Naive B cell (primary cell): ENCODE data around the gene SMTNL1. TPM values are rescaled to one million over a fixed set of nuclear protein-coding genes. Genes with fewer than 3 reads are reported as not detected.

ENCODE experiments used
- ATAC-seq, 2 donors: fragments of 150-1000 bp; cut with Tn5 transposase; 2 replicates each; pipeline ENCODE4 v1.10.0; 2021; ENCODE audit warnings: low read depth in 2 of 2, mild to moderate bottlenecking in 2 of 2, moderate library complexity in 2 of 2
- DNase-seq: peaks from one replicate; pipeline ENCODE4 v3.0.0; 2022
- H3K27ac Mint-ChIP-seq, 6 donors: one replicate each; pipeline ENCODE4 v1.8.0; 2020 to 2022; ENCODE audit warnings: mild to moderate bottlenecking in 6 of 6, mixed read lengths in 6 of 6, moderate library complexity in 5 of 6, inconsistent platforms in 2 of 6
- H3K27me3 Mint-ChIP-seq, 3 donors: one replicate each; pipeline ENCODE4 v1.8.0; 2021 to 2022; ENCODE audit warnings: mixed read lengths in 3 of 3, mild to moderate bottlenecking in 1 of 3
- H3K36me3 Mint-ChIP-seq, 2 donors: one replicate each; pipeline ENCODE4 v1.8.0; 2020 to 2022; ENCODE audit warnings: mixed read lengths in 2 of 2, inconsistent platforms in 1 of 2, mild to moderate bottlenecking in 1 of 2
- H3K4me1 Mint-ChIP-seq, 3 donors: one replicate each; pipeline ENCODE4 v1.8.0; 2020 to 2022; ENCODE audit warnings: mixed read lengths in 3 of 3, inconsistent platforms in 1 of 3, mild to moderate bottlenecking in 1 of 3, moderate library complexity in 1 of 3
- H3K4me3 Mint-ChIP-seq, 8 donors: one replicate each; pipeline ENCODE4 v1.8.0; 2020 to 2022; ENCODE audit warnings: mild to moderate bottlenecking in 8 of 8, mixed read lengths in 8 of 8, moderate library complexity in 8 of 8, inconsistent platforms in 2 of 8
- H3K9me3 Mint-ChIP-seq, 7 donors: one replicate each; pipeline ENCODE4 v1.8.0; 2020 to 2022; ENCODE audit warnings: mixed read lengths in 7 of 7, mild to moderate bottlenecking in 5 of 7, inconsistent platforms in 2 of 7, moderate library complexity in 1 of 7
- polyA plus RNA-seq, 6 donors: library from polyadenylated mRNA; unstranded; fragments of 300-500 nt; fragmentation: Illumina TruSeq; gene quantifications; one replicate each; pipeline ENCODE4 v1.2.3, GENCODE V29; 2021; ENCODE audit warnings: low read depth in 6 of 6

The SMTNL1 gene
- under 1 TPM in 3 of 6 donors, not detected in 3; 0.18 to 0.40 (median 0.34) TPM for polyA plus RNA-seq

- DNase-seq: no peak
- peaks cover 0 to 2% (median under 1%) of the 10 kb centered on the region in 3 donors for H3K4me1 Mint-ChIP-seq
- H3K4me3 Mint-ChIP-seq: no peak within 1 kb of the TSS
- H3K27me3 Mint-ChIP-seq: no peaks in the 10 kb centered on the region
- H3K9me3 Mint-ChIP-seq: no peaks in the 10 kb centered on the region
- H3K36me3 Mint-ChIP-seq: no peaks in the 10 kb centered on the region
- H3K27ac Mint-ChIP-seq: peak within 1 kb of the TSS in 2 of 6 donors; percentile 84 to 92
- ATAC-seq: no peak
Observed at GRCh38 chr11:57536947-57537619, at the start of gene SMTNL1. Gene SMTNL1 (plus strand): TSS chr11:57537595. CDS start chr11:57542643, 5,048 bp downstream.

GRCh38 chr11:57487920-57488659 is 49.3 kb upstream of the SMTNL1 start:
- peaks cover 0 to 4% of the 10 kb centered on the region in 2 donors for H3K36me3 Mint-ChIP-seq

GRCh38 chr11:57490456-57491248 is 46.7 kb upstream of the SMTNL1 start:
- H3K4me3 Mint-ChIP-seq: no peak overlapping the region
- H3K9me3 Mint-ChIP-seq: no peaks in the 10 kb centered on the region
- H3K4me1 Mint-ChIP-seq: peaks cover 3 to 8% (median 3%) of the 10 kb centered on the region in 3 donors
- DNase-seq: no peak
- ATAC-seq: no peak
- no peak overlapping the region for H3K27ac Mint-ChIP-seq
- no peaks in the 10 kb centered on the region for H3K27me3 Mint-ChIP-seq
- H3K36me3 Mint-ChIP-seq: peaks cover 0 to 4% of the 10 kb centered on the region in 2 donors

More at GRCh38 chr11:57487920-57488659, 49.3 kb upstream of the SMTNL1 start:
- no peak for ATAC-seq
- no peaks in the 10 kb centered on the region for H3K27me3 Mint-ChIP-seq
- no peak overlapping the region for H3K4me3 Mint-ChIP-seq
- H3K9me3 Mint-ChIP-seq: no peaks in the 10 kb centered on the region
- H3K4me1 Mint-ChIP-seq: peaks cover 17 to 27% (median 22%) of the 10 kb centered on the region in 3 donors
- H3K27ac Mint-ChIP-seq: peak overlapping the region in 2 of 6 donors; percentile 14 to 29
- DNase-seq: no peak

- DNase-seq (peak; percentile 24), ATAC-seq (peak in 1 of 2 donors; percentile 34)
- H3K4me1 Mint-ChIP-seq: peaks cover 0 to 5% (median 0%) of the 10 kb centered on the region in 3 donors
- no peak overlapping the region for H3K4me3 Mint-ChIP-seq
- H3K36me3 Mint-ChIP-seq: peaks cover 0 to 8% of the 10 kb centered on the region in 2 donors
- H3K27ac Mint-ChIP-seq: peak overlapping the region in 1 of 6 donors; percentile 47
- H3K9me3 Mint-ChIP-seq: no peaks in the 10 kb centered on the region
- H3K27me3 Mint-ChIP-seq: no peaks in the 10 kb centered on the region
Observed at GRCh38 chr11:57491371-57492061, 45.9 kb upstream of the SMTNL1 start.

- Mint-ChIP-seq H3K27me3 (no peaks in the 10 kb centered on the region), H3K4me3 (no peak overlapping the region), H3K36me3 (peaks cover 0 to 3% of the 10 kb centered on the region in 2 donors), H3K4me1 (peaks cover 0 to 5% (median 0%) of the 10 kb centered on the region in 3 donors), H3K9me3 (no peaks in the 10 kb centered on the region), H3K27ac (peak overlapping the region in 1 of 6 donors; percentile 82)
- DNase-seq: peak; percentile 62
- peak; percentile 76 to 91 for ATAC-seq
Observed at GRCh38 chr11:57493507-57494503, 43.6 kb upstream of the SMTNL1 start.

- H3K36me3 Mint-ChIP-seq: peaks cover 0 to 3% of the 10 kb centered on the region in 2 donors
- H3K4me3 Mint-ChIP-seq: no peak overlapping the region
- H3K4me1 Mint-ChIP-seq: peaks cover 0 to 12% (median 5%) of the 10 kb centered on the region in 3 donors
- H3K9me3 Mint-ChIP-seq: no peaks in the 10 kb centered on the region
- DNase-seq: no peak
- ATAC-seq: no peak
- no peaks in the 10 kb centered on the region for H3K27me3 Mint-ChIP-seq
- peak overlapping the region in 2 of 6 donors; percentile 52 to 77 for H3K27ac Mint-ChIP-seq
Observed at GRCh38 chr11:57496109-57496820, 41.1 kb upstream of the SMTNL1 start.

GRCh38 chr11:57497303-57498247 is 39.8 kb upstream of the SMTNL1 start:
- DNase-seq: no peak
- Mint-ChIP-seq H3K9me3 (no peaks in the 10 kb centered on the region), H3K27ac (peak overlapping the region in 1 of 6 donors; percentile 25), H3K4me1 (peaks cover 0 to 12% (median 5%) of the 10 kb centered on the region in 3 donors), H3K4me3 (no peak overlapping the region), H3K27me3 (no peaks in the 10 kb centered on the region), H3K36me3 (peaks cover 0 to 3% of the 10 kb centered on the region in 2 donors)
- ATAC-seq: no peak

- Mint-ChIP-seq H3K4me3 (peak overlapping the region in 1 of 8 donors; percentile 3), H3K27ac (no peak overlapping the region), H3K4me1 (peaks cover 0 to 12% (median 4%) of the 10 kb centered on the region in 3 donors), H3K9me3 (no peaks in the 10 kb centered on the region), H3K27me3 (no peaks in the 10 kb centered on the region), H3K36me3 (peaks cover 0 to 3% of the 10 kb centered on the region in 2 donors)
- ATAC-seq (no peak), DNase-seq (no peak)
Observed at GRCh38 chr11:57498540-57498939, 38.9 kb upstream of the SMTNL1 start.

GRCh38 chr11:57499413-57499982 is 37.9 kb upstream of the SMTNL1 start:
- ATAC-seq (peak; percentile 89 to 94), DNase-seq (peak; percentile 36)
- H3K9me3 Mint-ChIP-seq: no peaks in the 10 kb centered on the region
- peak overlapping the region in 1 of 6 donors; percentile 74 for H3K27ac Mint-ChIP-seq
- H3K4me1 Mint-ChIP-seq: peaks cover 0 to 12% (median 0%) of the 10 kb centered on the region in 3 donors
- peaks cover 0 to 3% of the 10 kb centered on the region in 2 donors for H3K36me3 Mint-ChIP-seq
- peak overlapping the region in 4 of 8 donors; percentile 20 to 57 (median 52) for H3K4me3 Mint-ChIP-seq
- H3K27me3 Mint-ChIP-seq: no peaks in the 10 kb centered on the region

GRCh38 chr11:57499983-57500461 is 37.4 kb upstream of the SMTNL1 start:
- H3K36me3 Mint-ChIP-seq: peaks cover 0 to 3% of the 10 kb centered on the region in 2 donors
- DNase-seq (no peak), ATAC-seq (no peak)
- peak overlapping the region in 1 of 6 donors; percentile 17 for H3K27ac Mint-ChIP-seq
- no peaks in the 10 kb centered on the region for H3K27me3 Mint-ChIP-seq
- H3K4me3 Mint-ChIP-seq: peak overlapping the region in 4 of 8 donors; percentile 20 to 57 (median 52)
- H3K9me3 Mint-ChIP-seq: no peaks in the 10 kb centered on the region
- H3K4me1 Mint-ChIP-seq: peaks cover 0 to 12% (median 0%) of the 10 kb centered on the region in 3 donors
